ENCODE measurements around the gene STK16.
"Not testable (repeated sequence)": the region's sequence is repeated elsewhere in the genome, so short reads cannot be mapped to it uniquely, and the experiment has no call there.

Gene STK16

GRCh38 chr2:219272995-219273394 is 27.7 kb downstream of the STK16 start:
- DNase-seq: no peak

GRCh38 chr2:219273937-219274336 is 28.7 kb downstream of the STK16 start:
- no peak for DNase-seq

- peak; percentile 93 for DNase-seq
Measured at GRCh38 chr2:219274361-219274921, 29.2 kb downstream of the STK16 start.

GRCh38 chr2:219277703-219278654 is 32.7 kb downstream of the STK16 start:
- DNase-seq: peak; percentile 85

- no peak for DNase-seq
Measured at GRCh38 chr2:219278655-219279150, 33.4 kb downstream of the STK16 start.

- DNase-seq: peak; percentile 100
Measured at GRCh38 chr2:219279151-219279915, 34.1 kb downstream of the STK16 start, which contains the start of gene DNAJB2. TSS of gene DNAJB2 (plus strand) at chr2:219279366. CDS start at chr2:219279834, 468 bp downstream.

GRCh38 chr2:219279916-219280516 is 34.7 kb downstream of the STK16 start:
- no peak for DNase-seq

GRCh38 chr2:219280651-219281050 is 35.4 kb downstream of the STK16 start:
- no peak for DNase-seq

- DNase-seq: no peak
Measured at GRCh38 chr2:219281588-219281987, 36.3 kb downstream of the STK16 start.

GRCh38 chr2:219282375-219282774 is 37.1 kb downstream of the STK16 start:
- DNase-seq: no peak

GRCh38 chr2:219282943-219283581 is 37.8 kb downstream of the STK16 start:
- no peak for DNase-seq

- peak; percentile 27 for DNase-seq
Measured at GRCh38 chr2:219284501-219285372, 39.5 kb downstream of the STK16 start.

GRCh38 chr2:219285373-219285735 is 40.1 kb downstream of the STK16 start:
- no peak for DNase-seq

- DNase-seq: peak; percentile 75
Measured at GRCh38 chr2:219285894-219286425, 40.7 kb downstream of the STK16 start.

- no peak for DNase-seq
Measured at GRCh38 chr2:219286436-219287115, 41.3 kb downstream of the STK16 start.

- not testable (repeated sequence) for DNase-seq
Measured at GRCh38 chr2:219287116-219287440, 41.8 kb downstream of the STK16 start.

GRCh38 chr2:219287580-219288265 is 42.4 kb downstream of the STK16 start:
- no peak for DNase-seq

GRCh38 chr2:219289195-219289536 is 43.9 kb downstream of the STK16 start:
- no peak for DNase-seq

- DNase-seq: peak; percentile 84
Measured at GRCh38 chr2:219289537-219290361, 44.5 kb downstream of the STK16 start.
